Thyroid gland (tissue), 4 donors: ENCODE data around the gene VAV3. TPM values are rescaled to one million over a fixed set of nuclear protein-coding genes. Genes with fewer than 3 reads are reported as not detected.
A peak's percentile ranks its signal among the peaks of the same experiment; 100 is the strongest.

Experiments used
- DNase-seq, 2 donors: peaks; one replicate each; pipeline ENCODE4 v3.0.0-alpha.2; 2019
- H3K27ac ChIP-seq, 3 donors: fragments of 200-600 bp; sonication (generic); 1 replicate in 2 of 3; 2 replicates in 1 of 3; pipeline ENCODE4 v1.5.1; 2016 to 2019; ENCODE audit warnings: mild to moderate bottlenecking in 1 of 3, moderate library complexity in 1 of 3
- H3K27me3 ChIP-seq: fragments of 200-600 bp; sonication (generic); one replicate; pipeline ENCODE4 v1.5.1; 2019
- H3K36me3 ChIP-seq, 2 donors: fragments of 200-600 bp; sonication (generic); one replicate each; pipeline ENCODE4 v1.5.1; 2016 to 2019
- H3K4me1 ChIP-seq, 2 donors: fragments of 200-600 bp; sonication (generic); one replicate each; pipeline ENCODE4 v1.5.1; 2017 to 2019
- H3K4me3 ChIP-seq, 3 donors: fragments of 200-600 bp; sonication (generic); replicated peaks in 1 of 3; 1 replicate in 2 of 3; 2 replicates in 1 of 3; pipeline ENCODE4 v1.5.1; 2016; ENCODE audit warnings: mild to moderate bottlenecking in 1 of 3
- H3K9me3 ChIP-seq: fragments of 200-600 bp; sonication (generic); one replicate; pipeline ENCODE4 v1.5.1; 2017
- CTCF ChIP-seq, 6 experiments: fragments of 200-600 bp in 3 of 6; fragments of 450-650 bp in 3 of 6; sonication (generic) in 3 of 6; IDR thresholded peaks; one replicate each; pipeline ENCODE4 v1.5.1; 2016 to 2019; ENCODE audit warnings: antibody characterized with exemption in 6 of 6, mild to moderate bottlenecking in 2 of 6, inconsistent platforms in 1 of 6, moderate library complexity in 1 of 6
- POLR2A ChIP-seq, 2 donors: fragments of 450-650 bp; IDR thresholded peaks; one replicate each; pipeline ENCODE4 v1.6.1; 2017; ENCODE audit warnings: antibody characterized with exemption in 2 of 2, mild to moderate bottlenecking in 2 of 2, moderate library complexity in 1 of 2
- WGBS, 2 donors: methylation state at CpG; one replicate each; pipeline ENCODE4 v1.1.5; 2017; 5-methylcytosine and 5-hydroxymethylcytosine counted together
- intact Hi-C: fragments of 100-400 bp; cut with DNase I; formaldehyde crosslinking; loops from one replicate; pipeline ENCODE4 v1.15.1; 2023
- total RNA-seq, 4 donors: library from RNA; depleted of rRNA; stranded (reverse); fragments of >200 nt; gene quantifications; one replicate each; pipeline ENCODE4 v1.2.3, GENCODE V29; 2016

Gene VAV3
- total RNA-seq, 4 donors from 2014 or later: 14.8 to 22.8 (median 18.8) TPM

- WGBS, 2 donors: 69 to 89% methylated on average over 5 of the region's 5 CpGs
- Histone ChIP-seq H3K36me3 (no peaks in the 10 kb centered on the region), H3K4me3 (no peak overlapping the region), H3K9me3 (no peaks in the 10 kb centered on the region), H3K27me3 (no peaks in the 10 kb centered on the region), H3K4me1 (peaks cover 32 to 46% of the 10 kb centered on the region in 2 donors), H3K27ac (peak overlapping the region; percentile 7 to 47 (median 26))
- intact Hi-C loops: loop anchor here (10.0 kb wide), 1 partner anchor 48 kb away; no protein-coding TSS in a partner anchor
- DNase-seq: no peak
- TF ChIP-seq POLR2A (IDR thresholded peaks at IDR 0.05): no peak
- no peak for TF ChIP-seq CTCF (IDR thresholded peaks at IDR 0.05)
Observed at GRCh38 chr1:107786203-107786845, 178.7 kb downstream of the VAV3 start.

GRCh38 chr1:107785496-107786202 lies 179.3 kb downstream of the VAV3 start:
- Histone ChIP-seq H3K4me3 (no peak overlapping the region), H3K27ac (peak overlapping the region in 2 of 3 donors; percentile 26 to 47), H3K4me1 (peaks cover 32 to 46% of the 10 kb centered on the region in 2 donors), H3K27me3 (no peaks in the 10 kb centered on the region), H3K36me3 (no peaks in the 10 kb centered on the region), H3K9me3 (no peaks in the 10 kb centered on the region)
- intact Hi-C loops: loop anchor here (10.0 kb wide), 1 partner anchor 49 kb away; no protein-coding TSS in a partner anchor
- WGBS, 2 donors: 90 to 99% methylated on average over 3 of the region's 3 CpGs
- TF ChIP-seq POLR2A (IDR thresholded peaks at IDR 0.05): no peak
- TF ChIP-seq CTCF (IDR thresholded peaks at IDR 0.05): no peak
- no peak for DNase-seq

- DNase-seq: peak in 1 of 2 donors; percentile 23
- Histone ChIP-seq H3K4me3 (no peak overlapping the region), H3K4me1 (peaks cover 11 to 25% of the 10 kb centered on the region in 2 donors), H3K9me3 (no peaks in the 10 kb centered on the region), H3K36me3 (no peaks in the 10 kb centered on the region), H3K27ac (peak overlapping the region in 2 of 3 donors; percentile 10 to 47), H3K27me3 (no peaks in the 10 kb centered on the region)
- intact Hi-C loops: loop anchor here (2.0 to 10.0 kb wide), 2 partner anchors 52 to 342 kb away; no protein-coding TSS in a partner anchor
- 11 to 45% methylated on average over 6 of the region's 6 CpGs for WGBS, 2 donors
- TF ChIP-seq CTCF (IDR thresholded peaks at IDR 0.05): peak; percentile 43 to 86 (median 72)
- TF ChIP-seq POLR2A (IDR thresholded peaks at IDR 0.05): no peak
Observed at GRCh38 chr1:107782217-107782845, 182.6 kb downstream of the VAV3 start.

- intact Hi-C loops: loop anchor here (10.0 kb wide), 1 partner anchor 54 kb away; no protein-coding TSS in a partner anchor
- DNase-seq: no peak
- Histone ChIP-seq H3K27ac (no peak overlapping the region), H3K36me3 (no peaks in the 10 kb centered on the region), H3K27me3 (no peaks in the 10 kb centered on the region), H3K4me3 (no peak overlapping the region), H3K4me1 (peaks cover 3 to 15% of the 10 kb centered on the region in 2 donors), H3K9me3 (no peaks in the 10 kb centered on the region)
- no peak for TF ChIP-seq CTCF (IDR thresholded peaks at IDR 0.05)
- no peak for TF ChIP-seq POLR2A (IDR thresholded peaks at IDR 0.05)
- WGBS, 2 donors: 89 to 91% methylated on average over 2 of the region's 2 CpGs
Observed at GRCh38 chr1:107781245-107781644, 183.7 kb downstream of the VAV3 start.
